H9 (cell line): ENCODE data around the gene ACYP1. TPM values are rescaled to one million over a fixed set of nuclear protein-coding genes. Genes with fewer than 3 reads are reported as not detected.

Experiments
- DNase-seq: peaks from one replicate; pipeline ENCODE4 v3.0.0-alpha.2; 2017
- H2AFZ ChIP-seq: one replicate; pipeline ENCODE4 v1.6.1; 2013; ENCODE audit warnings: mild to moderate bottlenecking, low read length, control low read depth, moderate library complexity
- H2AK5ac ChIP-seq: 2 replicates; pipeline ENCODE4 v1.6.1; 2013; ENCODE audit warnings: low read length, control low read depth, mixed read lengths; ENCODE audit not compliant: insufficient read length
- H2BK120ac ChIP-seq: one replicate; pipeline ENCODE4 v1.6.1; 2013; ENCODE audit warnings: low read depth, mild to moderate bottlenecking, low read length, control low read depth, inconsistent platforms; ENCODE audit not compliant: poor library complexity, severe bottlenecking
- H2BK12ac ChIP-seq: 2 replicates; pipeline ENCODE4 v1.6.1; 2013; ENCODE audit warnings: low read length, control low read depth, mixed read lengths, low read depth; ENCODE audit not compliant: insufficient read length
- H2BK15ac ChIP-seq: 2 replicates; pipeline ENCODE4 v1.6.1; 2013; ENCODE audit warnings: low read depth, low read length, control low read depth
- H2BK20ac ChIP-seq: one replicate; pipeline ENCODE4 v1.6.1; 2013; ENCODE audit warnings: low read depth, mild to moderate bottlenecking, low read length, control low read depth, inconsistent platforms; ENCODE audit not compliant: poor library complexity, severe bottlenecking
- H2BK5ac ChIP-seq: 2 replicates; pipeline ENCODE4 v1.6.1; 2013; ENCODE audit warnings: low read length, control low read depth, mixed read lengths; ENCODE audit not compliant: insufficient read length
- H3K14ac ChIP-seq: 2 replicates; pipeline ENCODE4 v1.6.1; 2013; ENCODE audit warnings: low read length, control low read depth; ENCODE audit not compliant: insufficient read depth
- H3K18ac ChIP-seq: 2 replicates; pipeline ENCODE4 v1.6.1; 2013; ENCODE audit warnings: low read depth, mild to moderate bottlenecking, mixed read lengths, low read length, control low read depth; ENCODE audit not compliant: insufficient read length
- H3K23ac ChIP-seq: 2 replicates; pipeline ENCODE4 v1.6.1; 2013; ENCODE audit warnings: low read length, control low read depth, mixed read lengths, low read depth; ENCODE audit not compliant: insufficient read length
- H3K23me2 ChIP-seq: 2 replicates; pipeline ENCODE4 v1.6.1; 2013; ENCODE audit warnings: low read depth, mild to moderate bottlenecking, mixed read lengths, low read length, control low read depth; ENCODE audit not compliant: insufficient read length, poor library complexity, severe bottlenecking
- H3K27ac ChIP-seq: 2 replicates; pipeline ENCODE4 v1.5.1; 2013; ENCODE audit warnings: low read length, control low read depth, mixed read lengths, low read depth; ENCODE audit not compliant: insufficient read length
- H3K27me3 ChIP-seq: 2 replicates; pipeline ENCODE4 v1.6.1; 2013; ENCODE audit warnings: low read length, control low read depth, inconsistent platforms; ENCODE audit not compliant: insufficient read depth
- H3K4ac ChIP-seq: 2 replicates; pipeline ENCODE4 v1.6.1; 2013; ENCODE audit warnings: low read depth, mild to moderate bottlenecking, control low read depth, inconsistent platforms, low read length, moderate library complexity
- H3K4me1 ChIP-seq: 2 replicates; pipeline ENCODE4 v1.6.1; 2013; ENCODE audit warnings: low read length, control low read depth, inconsistent platforms; ENCODE audit not compliant: insufficient read depth
- H3K4me2 ChIP-seq: 2 replicates; pipeline ENCODE4 v1.6.1; 2013; ENCODE audit warnings: low read length, control low read depth, mixed read lengths; ENCODE audit not compliant: insufficient read length, insufficient read depth
- H3K56ac ChIP-seq: 2 replicates; pipeline ENCODE4 v1.6.1; 2013; ENCODE audit warnings: low read depth, mild to moderate bottlenecking, mixed read lengths, low read length, control low read depth; ENCODE audit not compliant: insufficient read length
- H3K79me1 ChIP-seq: 2 replicates; pipeline ENCODE4 v1.6.1; 2013; ENCODE audit warnings: low read depth, mild to moderate bottlenecking, moderate library complexity, low read length, control low read depth, inconsistent platforms; ENCODE audit not compliant: insufficient read depth, poor library complexity, severe bottlenecking
- H3K79me2 ChIP-seq: 2 replicates; pipeline ENCODE4 v1.6.1; 2013; ENCODE audit warnings: low read length, control low read depth, inconsistent platforms; ENCODE audit not compliant: insufficient read depth
- H3K9ac ChIP-seq: 2 replicates; pipeline ENCODE4 v1.6.1; 2013; ENCODE audit warnings: low read length, control low read depth, mixed read lengths; ENCODE audit not compliant: insufficient read length; ENCODE audit errors: extremely low read depth
- H3K9me3 ChIP-seq: one replicate; pipeline ENCODE4 v1.6.1; 2013; ENCODE audit warnings: low read depth, low read length, inconsistent platforms; ENCODE audit not compliant: control insufficient read depth
- H3T11ph ChIP-seq: one replicate; pipeline ENCODE4 v1.6.1; 2013; ENCODE audit warnings: mild to moderate bottlenecking, low read length, control low read depth, inconsistent platforms
- H4K20me1 ChIP-seq: one replicate; pipeline ENCODE4 v1.6.1; 2013; ENCODE audit not compliant: control insufficient read depth, insufficient read length, insufficient read depth
- H4K5ac ChIP-seq: 2 replicates; pipeline ENCODE4 v1.6.1; 2013; ENCODE audit warnings: low read depth, mild to moderate bottlenecking, mixed read lengths, low read length, control low read depth; ENCODE audit not compliant: insufficient read length
- H4K8ac ChIP-seq: replicated peaks from 2 replicates; pipeline ENCODE4 v1.6.1; 2013; ENCODE audit warnings: low read length, control low read depth, mixed read lengths, low read depth; ENCODE audit not compliant: insufficient read length
- H4K91ac ChIP-seq: 2 replicates; pipeline ENCODE4 v1.6.1; 2013; ENCODE audit warnings: low read depth, mild to moderate bottlenecking, moderate library complexity, mixed read lengths, low read length, control low read depth; ENCODE audit not compliant: insufficient read length
- H3K27ac Mint-ChIP-seq, 3 experiments: 2 replicates in 2 of 3; 3 replicates in 1 of 3; pipeline ENCODE4 v1.8.0; 2020 to 2021; ENCODE audit warnings: mixed read lengths in 3 of 3, mild to moderate bottlenecking in 1 of 3, moderate library complexity in 1 of 3
- H3K27me3 Mint-ChIP-seq: 2 replicates; pipeline ENCODE4 v1.8.0; 2021; ENCODE audit warnings: low read depth, mild to moderate bottlenecking, moderate library complexity, mixed read lengths
- H3K36me3 Mint-ChIP-seq, 3 experiments: 2 replicates in 2 of 3; 3 replicates in 1 of 3; pipeline ENCODE4 v1.8.0; 2020 to 2021; ENCODE audit warnings: low read depth in 3 of 3, mixed read lengths in 3 of 3; ENCODE audit not compliant: insufficient read depth in 1 of 3
- H3K4me1 Mint-ChIP-seq, 2 experiments: 2 replicates each; pipeline ENCODE4 v1.8.0; 2020; ENCODE audit warnings: mixed read lengths in 2 of 2
- H3K4me3 Mint-ChIP-seq, 2 experiments: 2 replicates in 1 of 2; 3 replicates in 1 of 2; pipeline ENCODE4 v1.8.0; 2020 to 2021; ENCODE audit warnings: mild to moderate bottlenecking in 2 of 2, mixed read lengths in 2 of 2, moderate library complexity in 1 of 2
- H3K9me3 Mint-ChIP-seq, 2 experiments: 2 replicates in 1 of 2; 3 replicates in 1 of 2; pipeline ENCODE4 v1.8.0; 2020; ENCODE audit warnings: mild to moderate bottlenecking in 2 of 2, mixed read lengths in 2 of 2, moderate library complexity in 1 of 2
- WGBS: extraction: QIAGEN DNeasy Blood & Tissue Kit; methylation state at CpG from one replicate; pipeline ENCODE4 v1.1.7; 2013; ENCODE audit warnings: missing lambda C conversion rate, low lambda C conversion rate, mixed read lengths; ENCODE audit not compliant: insufficient read length; ENCODE audit errors: extremely low coverage; 5-methylcytosine and 5-hydroxymethylcytosine counted together
- total RNA-seq: library from RNA; stranded (reverse); gene quantifications from 2 replicates; pipeline ENCODE4 v1.2.1, GENCODE V29; 2021
- TF ChIP-seq, protein P1 (sequence below): fragments of 200-600 bp; sonication (generic); conservative IDR thresholded peaks from 3 replicates; pipeline ENCODE4 v1.8.0; 2021; ENCODE audit warnings: antibody characterized with exemption, mild to moderate bottlenecking

ACYP1 gene
- total RNA-seq, 1 experiment from 2014 or later: 18.9 TPM

DNA sequence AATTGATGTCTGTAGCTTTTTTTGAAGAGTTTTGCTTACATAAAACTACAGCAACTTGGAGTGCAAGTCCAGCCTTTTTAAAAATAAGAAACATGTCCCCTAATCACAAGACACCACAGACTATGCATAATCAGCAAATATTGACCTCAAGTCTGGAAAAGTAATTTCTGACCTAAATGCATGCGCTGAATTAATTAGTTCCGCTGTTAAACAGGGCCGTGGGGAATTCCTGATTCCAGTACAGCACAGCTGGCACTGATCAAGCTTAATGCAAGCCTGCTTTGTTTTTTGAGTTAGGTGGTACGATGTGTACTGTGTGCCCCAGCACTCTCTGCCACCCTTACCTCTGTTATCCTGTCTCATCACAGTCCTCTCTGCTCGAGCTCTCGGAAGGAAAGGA, 21.8 kb downstream of the ACYP1 start:
- Histone ChIP-seq H2BK5ac (no peak overlapping the region), H4K20me1 (no peaks in the 10 kb centered on the region), H2BK15ac (no peak overlapping the region), H3K4me2 (no peak overlapping the region), H4K5ac (no peak overlapping the region), H3K18ac (no peak overlapping the region), H3K23ac (no peak overlapping the region), H2AK5ac (no peak overlapping the region), H3K4ac (no peak overlapping the region), H3K4me1 (0 out of 2 replicates have a peak, but pooled peaks cover 2% of the 10 kb centered on the region), H2BK20ac (no peak overlapping the region), H3K9me3 (no peaks in the 10 kb centered on the region), H2AFZ (no peak overlapping the region), H4K91ac (no peak overlapping the region), H4K8ac (no peak overlapping the region), H3K79me1 (peaks cover 3% of the 10 kb centered on the region), H2BK120ac (no peak overlapping the region), H3K9ac (no peak overlapping the region), H2BK12ac (no peak overlapping the region), H3K27me3 (no peaks in the 10 kb centered on the region), H3K14ac (no peak overlapping the region), H3K23me2 (no peaks in the 10 kb centered on the region), H3K27ac (no peak overlapping the region), H3T11ph (no peak overlapping the region), H3K79me2 (no peaks in the 10 kb centered on the region), H3K56ac (no peak overlapping the region)
- Mint-ChIP-seq H3K9me3 (no peaks in the 10 kb centered on the region), H3K36me3 (peaks cover 1 to 20% (median 12%) of the 10 kb centered on the region in 3 experiments; a peak in 5 of 7 replicates), H3K4me3 (no peak overlapping the region), H3K4me1 (no peaks in the 10 kb centered on the region), H3K27ac (peak overlapping the region in 2 of 3 experiments; percentile 44 to 69; a peak in 2 of 7 replicates), H3K27me3 (no peaks in the 10 kb centered on the region)
- WGBS: no CpG with 5 or more reads among the region's 6 CpGs
- no peak for DNase-seq
- TF ChIP-seq, protein P1, sequence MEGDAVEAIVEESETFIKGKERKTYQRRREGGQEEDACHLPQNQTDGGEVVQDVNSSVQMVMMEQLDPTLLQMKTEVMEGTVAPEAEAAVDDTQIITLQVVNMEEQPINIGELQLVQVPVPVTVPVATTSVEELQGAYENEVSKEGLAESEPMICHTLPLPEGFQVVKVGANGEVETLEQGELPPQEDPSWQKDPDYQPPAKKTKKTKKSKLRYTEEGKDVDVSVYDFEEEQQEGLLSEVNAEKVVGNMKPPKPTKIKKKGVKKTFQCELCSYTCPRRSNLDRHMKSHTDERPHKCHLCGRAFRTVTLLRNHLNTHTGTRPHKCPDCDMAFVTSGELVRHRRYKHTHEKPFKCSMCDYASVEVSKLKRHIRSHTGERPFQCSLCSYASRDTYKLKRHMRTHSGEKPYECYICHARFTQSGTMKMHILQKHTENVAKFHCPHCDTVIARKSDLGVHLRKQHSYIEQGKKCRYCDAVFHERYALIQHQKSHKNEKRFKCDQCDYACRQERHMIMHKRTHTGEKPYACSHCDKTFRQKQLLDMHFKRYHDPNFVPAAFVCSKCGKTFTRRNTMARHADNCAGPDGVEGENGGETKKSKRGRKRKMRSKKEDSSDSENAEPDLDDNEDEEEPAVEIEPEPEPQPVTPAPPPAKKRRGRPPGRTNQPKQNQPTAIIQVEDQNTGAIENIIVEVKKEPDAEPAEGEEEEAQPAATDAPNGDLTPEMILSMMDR: no peak
